HCT116 (cell line): Measurements from ENCODE around the gene YWHAG.

Experiments
- MAX ChIP-seq: IDR thresholded peaks from 2 replicates; pipeline ENCODE4 v1.6.1; 2012
- POLR2A ChIP-seq: IDR thresholded peaks from 2 replicates; pipeline ENCODE4 v1.7.0; 2011; ENCODE audit warnings: borderline replicate concordance; ENCODE audit not compliant: insufficient read depth, insufficient read length; ENCODE audit errors: extremely low read depth
- POLR2AphosphoS5 ChIP-seq: IDR thresholded peaks from 2 replicates; pipeline ENCODE4 v1.6.1; 2011; ENCODE audit warnings: mild to moderate bottlenecking, low read depth, low read length, moderate library complexity

- TF ChIP-seq POLR2A (no peak), POLR2AphosphoS5 (no peak), MAX (no peak)
These were observed 23.0 kb upstream of the YWHAG start for GRCh38 chr7:76381814-76382213.
